IPS-NIHi7 (cell line): ENCODE results near the gene BICRAL.
"Not testable (repeated sequence)": the region's sequence is repeated elsewhere in the genome, so short reads cannot be mapped to it uniquely, and the experiment has no call there.

ENCODE experiments used
- DNase-seq: peaks from one replicate; pipeline ENCODE4 v3.0.0; 2012; ENCODE audit warnings: mixed read lengths; ENCODE audit errors: extremely low spot score

The BICRAL gene, protein sequence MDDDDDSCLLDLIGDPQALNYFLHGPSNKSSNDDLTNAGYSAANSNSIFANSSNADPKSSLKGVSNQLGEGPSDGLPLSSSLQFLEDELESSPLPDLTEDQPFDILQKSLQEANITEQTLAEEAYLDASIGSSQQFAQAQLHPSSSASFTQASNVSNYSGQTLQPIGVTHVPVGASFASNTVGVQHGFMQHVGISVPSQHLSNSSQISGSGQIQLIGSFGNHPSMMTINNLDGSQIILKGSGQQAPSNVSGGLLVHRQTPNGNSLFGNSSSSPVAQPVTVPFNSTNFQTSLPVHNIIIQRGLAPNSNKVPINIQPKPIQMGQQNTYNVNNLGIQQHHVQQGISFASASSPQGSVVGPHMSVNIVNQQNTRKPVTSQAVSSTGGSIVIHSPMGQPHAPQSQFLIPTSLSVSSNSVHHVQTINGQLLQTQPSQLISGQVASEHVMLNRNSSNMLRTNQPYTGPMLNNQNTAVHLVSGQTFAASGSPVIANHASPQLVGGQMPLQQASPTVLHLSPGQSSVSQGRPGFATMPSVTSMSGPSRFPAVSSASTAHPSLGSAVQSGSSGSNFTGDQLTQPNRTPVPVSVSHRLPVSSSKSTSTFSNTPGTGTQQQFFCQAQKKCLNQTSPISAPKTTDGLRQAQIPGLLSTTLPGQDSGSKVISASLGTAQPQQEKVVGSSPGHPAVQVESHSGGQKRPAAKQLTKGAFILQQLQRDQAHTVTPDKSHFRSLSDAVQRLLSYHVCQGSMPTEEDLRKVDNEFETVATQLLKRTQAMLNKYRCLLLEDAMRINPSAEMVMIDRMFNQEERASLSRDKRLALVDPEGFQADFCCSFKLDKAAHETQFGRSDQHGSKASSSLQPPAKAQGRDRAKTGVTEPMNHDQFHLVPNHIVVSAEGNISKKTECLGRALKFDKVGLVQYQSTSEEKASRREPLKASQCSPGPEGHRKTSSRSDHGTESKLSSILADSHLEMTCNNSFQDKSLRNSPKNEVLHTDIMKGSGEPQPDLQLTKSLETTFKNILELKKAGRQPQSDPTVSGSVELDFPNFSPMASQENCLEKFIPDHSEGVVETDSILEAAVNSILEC

DNA sequence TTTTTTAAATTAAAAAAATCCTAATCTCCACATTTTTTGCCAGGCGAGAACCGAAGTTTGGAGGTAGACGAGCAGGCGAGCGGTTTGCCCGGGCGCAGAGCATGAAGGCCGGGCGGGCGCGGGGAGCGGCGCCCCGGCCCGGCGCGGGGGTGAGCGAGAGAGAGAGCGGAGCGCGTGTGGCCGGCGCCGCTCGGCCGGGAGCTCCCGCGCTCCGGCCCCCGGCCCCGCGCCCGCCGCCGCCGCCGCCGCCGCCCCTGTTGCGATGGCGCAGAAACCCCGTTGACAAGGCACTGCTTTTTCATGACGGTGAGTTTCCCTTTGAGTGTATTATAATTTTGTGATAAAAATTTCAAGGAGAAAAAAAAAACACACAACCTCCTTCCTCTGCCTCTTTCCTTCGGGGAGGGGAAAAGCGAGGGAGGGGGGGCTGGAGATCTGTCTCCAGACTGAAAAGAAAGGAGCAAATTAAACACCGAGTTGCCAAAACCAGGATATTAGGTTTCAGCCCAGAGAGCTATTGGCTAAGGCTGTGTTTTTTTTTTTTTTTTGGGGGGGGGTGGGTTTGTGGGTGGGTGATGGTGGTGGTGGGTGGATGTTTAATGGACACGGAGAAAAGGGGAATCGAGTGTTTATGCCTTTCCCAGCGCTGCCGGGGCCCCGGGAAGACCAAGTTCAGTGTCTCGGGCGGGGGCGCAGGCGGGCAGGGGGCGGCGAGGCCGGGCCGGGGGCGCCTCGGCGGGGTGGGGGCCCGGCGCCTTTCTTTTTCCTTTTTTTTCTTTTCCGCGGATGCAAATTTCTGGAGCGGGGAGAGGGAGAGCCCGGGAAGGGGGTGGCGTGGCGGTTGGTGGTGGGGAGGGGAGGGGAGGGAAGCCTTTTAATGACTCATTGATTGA is at the start of gene BICRAL:
BICRAL (plus strand) TSS at position 257 of the 893 bp plus-strand sequence. CDS start 39,971 bp downstream, outside the sequence.
- DNase-seq = peak; percentile 65

DNA sequence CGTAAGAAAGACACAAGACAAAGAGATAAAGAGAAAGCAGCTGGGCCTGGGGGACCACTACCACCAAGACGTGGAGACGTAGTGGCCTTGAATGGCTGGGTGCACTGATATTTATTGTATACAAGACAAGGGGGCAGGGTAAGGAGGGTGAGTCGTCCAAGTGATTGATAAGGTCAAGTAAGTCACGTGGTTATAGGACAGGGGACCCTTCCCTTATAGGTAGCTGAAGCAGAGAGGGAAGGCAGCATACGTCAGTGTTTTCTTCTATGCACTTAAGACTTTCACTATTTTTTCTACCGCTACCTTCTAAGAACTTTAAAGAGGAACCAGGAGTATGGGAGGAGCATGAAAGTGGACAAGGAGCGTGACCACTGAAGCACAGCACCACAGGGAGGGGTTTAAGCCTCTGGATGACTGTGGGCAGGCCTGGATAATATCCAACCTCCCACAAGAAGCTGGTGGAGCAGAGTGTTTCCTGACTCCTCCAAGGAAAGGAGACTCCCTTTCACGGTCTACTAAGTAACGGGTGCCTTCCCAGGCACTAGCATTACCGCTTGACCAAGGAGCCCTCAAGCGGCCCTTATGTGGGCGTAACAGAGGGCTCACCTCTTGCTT is 47.9 kb upstream of the BICRAL start:
- not testable (repeated sequence) for DNase-seq

DNA sequence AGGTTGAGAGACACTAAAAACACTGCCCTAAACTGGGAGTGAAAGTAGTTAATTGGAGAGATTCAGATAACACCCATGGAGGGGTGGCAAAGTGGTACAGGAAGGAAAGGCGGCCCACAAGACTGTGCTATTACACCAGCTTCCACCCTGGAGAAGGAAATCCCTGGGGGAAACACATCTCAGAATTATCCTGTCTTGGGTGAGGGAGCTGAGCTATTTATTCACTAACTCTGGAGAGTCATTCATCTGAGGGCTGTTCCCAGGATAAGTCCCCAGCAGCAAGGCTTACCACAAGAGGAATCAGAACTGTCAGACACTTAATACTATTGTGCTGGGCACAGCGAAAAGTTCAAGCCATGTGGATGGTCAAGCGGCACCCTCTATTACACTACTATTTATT is 45.9 kb upstream of the BICRAL start:
- DNase-seq = no peak

DNA sequence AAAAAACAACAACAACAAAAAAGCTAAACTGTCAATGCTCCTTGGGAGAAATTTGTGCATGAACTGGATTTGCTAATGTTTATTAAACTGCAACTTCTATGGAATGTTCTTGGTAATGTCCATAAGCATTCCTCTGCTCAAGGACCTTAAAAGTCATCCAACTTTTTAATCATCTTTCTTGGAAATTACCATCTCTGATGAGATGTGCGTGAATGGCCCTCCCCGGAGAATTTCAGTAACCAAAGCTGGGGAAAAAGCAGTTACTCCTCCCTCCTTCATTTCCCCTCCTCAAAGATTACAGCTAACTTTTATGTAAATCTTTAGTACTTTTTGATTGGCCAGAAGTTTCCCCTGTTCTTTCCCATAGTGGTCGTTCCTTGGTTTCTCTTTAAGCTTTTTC is 41.1 kb upstream of the BICRAL start:
- no peak for DNase-seq

DNA sequence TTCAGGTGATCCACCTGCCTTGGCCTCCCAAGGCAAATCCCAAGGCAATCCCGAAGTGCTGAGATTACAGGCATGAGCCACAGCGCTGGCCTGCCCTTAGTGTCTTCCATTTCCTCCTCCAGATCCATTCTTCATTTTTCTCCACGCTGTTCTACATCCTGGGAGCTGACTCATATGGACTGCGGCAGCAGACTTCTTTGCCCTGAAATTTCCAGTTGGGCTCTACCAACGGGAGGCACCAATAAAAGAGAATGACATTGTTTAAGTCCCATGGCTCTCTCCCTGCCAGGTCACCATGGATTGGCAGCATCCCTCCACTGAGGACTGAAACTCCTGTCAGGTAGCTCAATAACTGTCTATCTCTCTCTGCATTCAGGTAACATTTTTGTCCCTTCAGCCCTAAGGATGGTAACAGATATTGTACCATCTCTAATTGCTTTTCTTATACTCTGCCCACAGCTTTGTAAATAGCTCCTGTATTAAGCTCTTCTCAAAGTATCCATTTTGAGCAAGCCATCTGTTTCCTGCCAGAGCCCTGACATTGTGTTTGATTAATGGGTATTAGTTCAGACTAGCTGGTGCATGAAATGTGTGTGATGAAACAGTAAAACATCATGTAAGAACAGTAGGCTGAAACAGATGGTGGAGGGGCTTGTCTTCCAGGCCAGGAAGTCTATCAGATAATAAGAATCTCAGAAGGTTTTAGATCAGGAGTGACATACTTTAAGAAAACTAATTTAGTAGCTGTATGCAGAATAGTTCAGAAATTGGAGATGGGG is 39.5 kb upstream of the BICRAL start:
- no peak for DNase-seq

DNA sequence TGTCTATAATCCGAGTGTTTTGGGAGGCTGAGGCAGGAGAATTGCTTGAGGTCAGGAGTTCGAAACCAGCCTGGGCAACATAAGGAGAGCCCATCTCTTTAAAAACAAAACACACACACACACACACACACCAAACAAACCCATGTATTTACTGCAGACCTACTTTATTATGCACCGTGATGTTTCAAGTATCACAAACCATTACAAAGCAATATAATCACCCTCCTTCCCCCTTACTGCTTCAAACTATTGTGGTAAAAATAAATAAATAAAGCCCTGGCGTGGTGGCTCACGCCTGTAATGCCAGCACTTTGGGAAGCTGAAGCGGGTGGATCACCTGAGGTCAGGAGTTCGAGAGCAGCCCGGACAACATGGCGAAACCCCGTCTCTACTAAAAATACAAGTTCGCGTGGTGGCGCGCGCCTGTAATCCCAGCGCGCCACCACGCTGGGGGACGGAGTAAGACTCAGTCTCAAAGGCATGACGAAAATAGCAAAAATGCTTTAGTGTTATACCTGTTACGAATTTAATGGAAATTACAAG is 37.4 kb upstream of the BICRAL start:
- DNase-seq = no peak

DNA sequence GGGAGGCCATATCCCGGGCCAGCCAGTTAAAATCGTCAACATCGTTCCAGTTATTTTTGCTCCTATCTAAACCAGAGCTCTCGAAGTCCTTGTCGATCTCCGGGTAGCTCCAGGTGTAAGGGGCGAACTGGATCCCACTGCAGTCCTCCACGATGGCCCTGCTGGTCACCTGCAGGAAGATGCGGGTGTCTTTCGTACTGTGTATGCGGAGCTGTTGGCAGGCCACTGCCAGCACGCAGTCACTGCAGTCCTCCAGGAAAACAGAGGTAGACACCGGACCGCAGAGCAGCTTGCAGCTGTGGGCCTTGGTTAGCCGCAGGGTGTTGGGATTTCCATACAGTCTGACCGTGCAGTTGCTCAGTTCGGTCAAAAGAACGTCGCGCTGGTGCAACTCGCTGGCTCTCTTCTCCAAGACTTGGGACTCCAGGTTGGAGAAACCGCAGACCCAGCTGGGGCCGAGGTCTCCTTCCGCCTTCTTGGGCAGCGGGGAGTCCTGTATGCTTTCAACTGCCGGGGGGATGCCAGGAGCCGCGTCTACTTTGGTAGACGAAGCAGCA is 36.7 kb upstream of the BICRAL start:
- DNase-seq = no peak

DNA sequence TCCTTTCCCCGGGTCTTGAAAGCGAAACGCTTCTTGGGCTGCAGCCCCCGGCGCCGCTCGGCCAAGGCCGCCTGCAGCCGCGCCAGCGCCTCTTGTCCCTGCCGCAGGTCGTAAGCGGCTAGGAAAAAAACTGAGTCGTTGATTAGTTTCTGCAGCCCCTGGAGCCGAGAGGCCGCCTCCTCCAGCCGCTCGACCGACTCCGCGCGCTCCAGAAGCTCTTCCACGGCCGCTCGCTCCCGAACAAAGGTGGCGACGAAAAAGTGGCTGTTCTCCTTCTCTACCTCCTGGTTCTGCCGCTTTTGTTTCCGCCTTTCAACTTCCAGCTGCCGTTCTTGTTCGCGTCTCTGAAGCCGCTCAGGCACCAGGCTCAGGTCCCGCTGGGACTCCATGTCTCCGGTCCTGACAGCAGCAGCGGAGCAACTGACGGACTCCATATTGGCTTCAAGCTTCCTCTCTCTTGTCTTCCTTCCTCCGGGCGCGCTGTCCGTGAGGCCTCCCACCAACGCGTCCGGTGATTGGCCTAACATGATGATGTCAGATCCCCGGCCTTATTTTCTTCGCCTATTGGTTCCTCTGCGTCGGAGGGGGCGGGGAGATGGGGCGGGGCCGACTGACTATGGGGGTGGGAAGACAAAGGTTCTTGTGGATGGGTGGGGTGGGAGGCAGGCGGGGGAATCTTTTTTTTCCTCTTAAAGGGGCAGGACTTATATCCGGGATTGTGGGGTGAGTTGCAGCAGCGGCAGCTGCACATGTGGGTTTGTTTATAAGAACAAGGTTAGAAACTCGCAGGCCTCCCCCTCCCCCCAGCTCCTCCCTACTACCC is 36.0 kb upstream of the BICRAL start, which contains the start of gene TBCC:
TBCC (minus strand) TSS at position 464 of the 823 bp plus-strand sequence; CDS start at position 434, 30 bp downstream.
- peak; percentile 98 for DNase-seq

DNA sequence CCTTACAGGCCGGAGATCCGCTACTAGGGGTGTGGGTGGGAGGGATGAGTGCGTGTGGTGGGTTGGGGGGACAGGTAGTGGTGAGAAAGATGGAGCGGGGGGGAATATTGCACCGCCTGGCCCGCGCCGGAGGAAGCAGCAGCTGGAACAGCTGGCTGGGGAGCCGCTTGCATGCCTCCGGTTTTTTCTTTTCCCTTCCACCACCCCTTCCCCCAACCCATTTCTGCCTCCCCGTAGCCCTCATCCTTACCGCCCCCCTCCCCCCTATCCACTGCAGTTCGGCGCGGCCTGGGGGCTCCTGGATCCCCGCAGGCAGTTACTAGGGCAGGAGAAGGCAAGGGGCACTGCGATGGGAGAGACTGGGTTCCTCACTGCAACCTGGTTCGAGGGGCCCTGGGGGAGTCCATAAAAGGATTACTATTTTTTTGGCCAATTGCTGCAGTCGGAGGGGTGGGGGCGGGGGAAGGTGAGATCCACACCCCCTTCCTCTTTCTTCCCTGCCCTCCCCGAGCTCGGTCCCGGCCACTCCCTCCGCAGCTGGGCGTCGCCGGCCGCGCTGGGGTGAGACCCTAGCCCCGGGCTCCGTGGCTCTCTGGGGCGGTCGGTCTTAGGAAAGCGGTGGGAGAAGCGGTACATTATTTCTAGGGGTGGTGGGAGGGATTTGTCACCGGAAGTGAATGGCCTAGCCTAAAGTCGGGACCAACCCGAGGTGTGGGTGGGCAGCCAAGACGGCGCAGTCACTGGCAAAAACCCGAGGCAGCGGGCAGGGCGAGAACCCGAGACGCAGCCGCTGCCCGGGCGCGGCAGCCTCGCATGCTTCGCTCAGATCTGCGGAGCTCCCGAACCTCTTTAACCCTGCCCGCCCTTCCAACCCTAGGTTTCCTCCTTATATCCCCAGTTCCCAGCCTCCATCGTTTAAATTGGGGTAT is 35.1 kb upstream of the BICRAL start:
- DNase-seq = peak; percentile 95

DNA sequence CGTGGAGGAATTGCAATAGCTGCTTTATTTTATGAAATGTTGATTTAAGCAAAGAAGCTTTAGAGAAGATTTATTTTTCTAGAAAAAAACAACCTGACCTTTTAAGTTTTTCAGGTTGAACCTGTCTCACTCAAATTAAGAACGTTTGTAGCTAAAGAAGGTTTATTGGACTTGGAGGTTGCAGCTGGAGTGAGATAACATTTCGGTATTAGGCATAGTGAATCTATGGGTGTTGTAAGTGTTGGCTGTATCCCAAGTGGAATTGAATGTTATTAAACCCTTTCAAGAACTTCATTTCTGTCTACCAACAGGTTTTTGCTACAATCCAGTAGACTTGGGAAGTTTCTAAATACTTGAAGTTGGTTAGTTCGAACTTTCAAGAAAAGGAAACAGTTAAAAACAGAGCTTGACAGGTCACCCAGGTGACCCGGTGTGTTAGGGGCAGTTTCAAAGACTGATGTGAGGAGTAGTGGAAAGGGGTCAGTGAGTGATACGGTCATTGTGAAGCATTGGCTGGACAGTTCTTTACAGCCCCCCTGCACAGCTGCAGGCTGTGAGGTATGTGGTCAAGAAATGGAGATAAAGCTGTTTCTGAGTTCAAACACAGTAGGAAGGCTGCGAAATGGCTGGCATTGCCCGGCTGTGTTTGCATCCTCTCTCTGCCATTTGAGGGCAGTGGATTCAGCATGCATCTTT is 33.5 kb upstream of the BICRAL start:
- no peak for DNase-seq

DNA sequence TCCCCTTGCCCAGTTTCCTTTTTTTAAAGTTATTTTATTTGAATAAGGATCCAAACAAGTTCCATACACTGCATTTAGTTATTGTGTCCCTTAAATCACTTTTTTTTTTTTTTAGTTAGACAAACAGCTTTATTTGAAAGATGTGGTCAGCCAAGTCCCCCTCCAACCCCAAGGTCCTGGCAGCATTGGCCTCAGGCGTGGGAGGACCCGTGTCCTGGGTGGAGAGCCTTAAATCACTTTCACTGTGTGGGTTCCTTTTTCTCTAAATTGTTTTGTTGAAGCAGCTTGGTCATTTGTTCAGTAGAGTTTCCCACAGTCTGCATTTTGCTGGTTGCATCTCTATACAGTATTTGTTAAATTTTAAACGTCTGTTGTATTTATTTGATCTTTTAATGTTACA is 30.8 kb upstream of the BICRAL start:
- no peak for DNase-seq

DNA sequence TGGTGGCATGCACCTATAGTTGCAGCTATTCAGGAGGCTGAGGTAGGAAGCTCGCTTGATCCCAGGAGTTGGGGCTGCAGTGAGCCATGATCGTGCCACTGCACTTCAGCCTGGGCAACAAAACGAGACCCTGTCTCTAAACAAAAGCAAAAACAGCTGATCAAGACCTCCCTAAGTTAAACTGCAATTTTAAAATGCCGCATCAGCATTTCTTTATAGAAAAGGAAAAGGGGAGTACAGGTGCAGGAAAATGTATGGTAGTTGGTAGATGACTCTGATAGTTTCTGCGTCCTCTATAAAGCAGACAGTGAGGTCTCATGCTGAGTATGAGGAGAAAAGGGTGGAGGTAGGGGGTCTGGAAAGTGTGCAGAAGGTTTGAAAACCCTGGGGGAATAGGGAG is 27.1 kb upstream of the BICRAL start:
- no peak for DNase-seq

DNA sequence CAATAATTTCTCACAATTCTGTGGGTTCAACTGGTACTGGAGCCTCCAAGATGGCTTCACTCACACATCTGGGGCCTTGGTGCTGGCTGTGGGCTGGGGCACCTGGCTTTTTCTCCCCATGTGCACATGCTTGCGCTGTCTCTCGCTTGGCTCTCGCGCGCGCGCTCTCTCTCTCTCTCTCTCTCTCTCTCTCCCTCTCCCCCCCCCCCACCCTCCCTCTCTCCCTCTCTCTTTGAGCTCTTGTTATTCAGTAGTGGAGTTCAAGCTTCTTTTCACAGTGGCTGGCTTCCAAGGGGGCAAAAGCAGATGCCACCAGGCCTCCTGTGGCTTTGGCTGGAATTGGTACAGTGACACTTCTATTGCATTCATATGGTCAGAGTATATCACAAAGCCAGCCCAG is 25.1 kb upstream of the BICRAL start:
- no peak for DNase-seq

DNA sequence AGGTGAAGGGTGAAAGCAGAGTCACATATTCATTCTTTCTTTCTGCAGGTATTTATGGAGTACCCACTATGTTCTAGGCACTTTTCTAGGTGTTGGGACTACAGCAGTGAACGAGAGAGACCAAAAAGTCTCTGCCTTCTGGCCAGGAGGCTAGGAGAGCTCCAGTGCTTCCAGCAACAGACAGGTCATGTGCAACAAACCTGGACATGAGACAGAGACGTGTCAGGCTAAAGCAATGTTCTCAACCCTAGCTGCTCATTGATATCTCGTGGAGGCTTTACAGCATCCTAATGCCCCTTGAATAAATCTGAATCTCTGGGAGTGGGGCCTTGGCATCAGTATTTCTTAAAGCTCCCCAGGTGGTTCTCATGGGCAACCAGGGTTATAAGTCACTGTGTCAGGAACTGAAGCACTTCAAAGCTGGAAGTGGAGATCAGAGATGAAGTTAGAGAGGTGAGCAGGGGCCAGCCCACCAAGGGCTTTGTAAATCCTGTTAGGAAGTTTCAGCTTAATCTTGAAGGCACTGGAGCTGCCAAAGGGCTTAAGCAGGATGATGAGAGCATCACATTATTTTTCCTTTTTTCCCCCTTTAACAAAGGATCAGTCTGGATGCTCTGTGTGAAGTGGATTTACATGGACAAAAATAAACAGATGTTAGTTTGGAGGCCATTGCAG is 23.0 kb upstream of the BICRAL start:
- DNase-seq = no peak

DNA sequence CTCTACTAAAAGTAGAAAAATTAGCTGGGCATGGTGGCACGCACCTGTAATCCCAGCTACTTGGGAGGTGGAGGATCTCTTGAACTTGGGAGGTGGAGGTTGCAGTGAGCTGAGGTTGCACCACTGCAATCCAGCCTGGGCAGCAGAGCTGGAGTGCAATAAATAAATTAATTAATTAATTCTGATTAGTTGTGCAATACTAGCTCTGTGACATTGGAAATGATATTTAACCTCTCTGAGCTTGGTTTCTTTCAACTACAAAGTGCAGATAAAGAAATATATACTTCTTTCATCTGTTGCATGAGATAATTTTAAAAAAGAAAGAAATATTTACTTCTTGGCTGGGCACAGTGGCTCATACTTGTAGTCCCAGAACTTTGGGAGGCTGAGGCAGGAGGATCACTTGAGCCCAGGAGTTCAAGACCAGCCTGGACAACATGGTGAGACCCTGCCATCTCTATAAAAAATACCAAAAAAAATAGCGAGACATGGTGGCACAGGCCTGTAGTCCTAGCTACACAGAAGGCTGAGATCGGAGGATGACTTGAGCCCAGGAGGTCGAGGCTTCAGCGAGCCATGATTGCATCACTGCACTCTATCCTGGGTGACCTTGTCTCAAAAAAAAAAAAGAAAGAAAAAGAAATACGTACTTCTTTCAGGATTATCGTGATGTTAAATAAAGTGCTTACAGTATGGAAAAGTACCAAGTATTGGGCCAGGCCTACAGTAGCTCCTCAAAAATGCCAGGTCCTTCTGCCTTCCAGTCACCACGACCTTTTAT is 20.4 kb upstream of the BICRAL start:
- DNase-seq = no peak
